Measurements from ENCODE around the gene SMYD3.

DNA sequence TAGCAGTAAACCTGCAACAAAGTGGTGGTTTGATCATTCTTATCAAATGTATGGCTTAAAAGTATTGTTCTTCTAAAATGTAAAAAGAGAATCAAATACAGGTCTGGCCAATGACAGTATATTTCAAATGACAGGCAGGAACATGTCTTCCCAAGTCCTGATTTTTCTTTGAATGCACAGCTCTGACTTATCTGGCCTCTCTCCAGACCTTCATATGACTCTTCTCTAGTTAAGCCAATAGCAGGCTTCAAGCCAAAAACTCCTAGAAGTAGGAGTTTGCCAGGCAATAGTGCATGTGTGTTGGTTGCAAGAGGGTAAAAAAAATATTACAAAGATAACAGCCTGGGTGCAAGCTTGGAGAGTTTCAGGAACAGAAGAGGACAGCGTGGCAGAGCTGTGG lies 345.5 kb downstream of the SMYD3 start:
- TF ChIP-seq, protein P1, sequence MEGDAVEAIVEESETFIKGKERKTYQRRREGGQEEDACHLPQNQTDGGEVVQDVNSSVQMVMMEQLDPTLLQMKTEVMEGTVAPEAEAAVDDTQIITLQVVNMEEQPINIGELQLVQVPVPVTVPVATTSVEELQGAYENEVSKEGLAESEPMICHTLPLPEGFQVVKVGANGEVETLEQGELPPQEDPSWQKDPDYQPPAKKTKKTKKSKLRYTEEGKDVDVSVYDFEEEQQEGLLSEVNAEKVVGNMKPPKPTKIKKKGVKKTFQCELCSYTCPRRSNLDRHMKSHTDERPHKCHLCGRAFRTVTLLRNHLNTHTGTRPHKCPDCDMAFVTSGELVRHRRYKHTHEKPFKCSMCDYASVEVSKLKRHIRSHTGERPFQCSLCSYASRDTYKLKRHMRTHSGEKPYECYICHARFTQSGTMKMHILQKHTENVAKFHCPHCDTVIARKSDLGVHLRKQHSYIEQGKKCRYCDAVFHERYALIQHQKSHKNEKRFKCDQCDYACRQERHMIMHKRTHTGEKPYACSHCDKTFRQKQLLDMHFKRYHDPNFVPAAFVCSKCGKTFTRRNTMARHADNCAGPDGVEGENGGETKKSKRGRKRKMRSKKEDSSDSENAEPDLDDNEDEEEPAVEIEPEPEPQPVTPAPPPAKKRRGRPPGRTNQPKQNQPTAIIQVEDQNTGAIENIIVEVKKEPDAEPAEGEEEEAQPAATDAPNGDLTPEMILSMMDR (IDR thresholded peaks at IDR 0.05), result no peak
- TF ChIP-seq POLR2A (IDR thresholded peaks at IDR 0.05), result no peak
